IPS-18a (cell line): ENCODE results near the gene SGTA.
"Not testable (repeated sequence)": the region's sequence is repeated elsewhere in the genome, so short reads cannot be mapped to it uniquely, and the experiment has no call there.

Experiments
- H3K27ac ChIP-seq: one replicate; pipeline ENCODE4 v1.5.1; 2013; ENCODE audit warnings: low read length
- H3K27me3 ChIP-seq: one replicate; pipeline ENCODE4 v1.6.1; 2013; ENCODE audit warnings: mild to moderate bottlenecking, low read length; ENCODE audit not compliant: control insufficient read depth, insufficient read depth
- H3K36me3 ChIP-seq: one replicate; pipeline ENCODE4 v1.6.1; 2013; ENCODE audit warnings: low read depth, low read length; ENCODE audit not compliant: control insufficient read depth
- H3K4me1 ChIP-seq: one replicate; pipeline ENCODE4 v1.6.1; 2013; ENCODE audit warnings: low read depth, low read length; ENCODE audit not compliant: control insufficient read depth
- H3K4me3 ChIP-seq: one replicate; pipeline ENCODE4 v1.5.1; 2013; ENCODE audit warnings: low read length
- H3K9ac ChIP-seq: one replicate; pipeline ENCODE4 v1.6.1; 2013; ENCODE audit warnings: mild to moderate bottlenecking, low read length, moderate library complexity
- H3K9me3 ChIP-seq: one replicate; pipeline ENCODE4 v1.6.1; 2013; ENCODE audit warnings: low read depth, low read length; ENCODE audit not compliant: control insufficient read depth

Gene SGTA

DNA sequence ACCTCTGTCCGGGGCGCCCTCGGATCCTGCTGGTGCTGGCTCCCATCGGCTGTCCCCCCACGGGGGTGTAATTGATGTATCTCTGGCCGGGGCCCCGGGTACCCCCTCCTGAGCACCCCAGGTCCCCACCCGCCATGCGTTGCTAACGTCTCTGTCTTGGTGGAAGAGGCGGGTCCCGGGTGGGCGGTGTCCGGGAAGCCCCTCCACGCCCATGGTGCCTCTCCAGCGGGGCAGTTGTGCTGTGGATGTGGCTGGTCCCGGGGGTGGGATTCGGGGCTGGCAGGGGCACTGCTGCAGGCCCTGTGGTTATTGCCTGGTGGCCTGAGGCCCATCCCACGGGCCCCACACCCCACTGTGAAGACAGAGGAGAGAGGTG is 66.8 kb downstream of the SGTA start:
- Histone ChIP-seq H3K9ac (no peak overlapping the region), H3K4me3 (no peak overlapping the region), H3K27me3 (no peaks in the 10 kb centered on the region), H3K9me3 (no peaks in the 10 kb centered on the region), H3K4me1 (peaks cover 6% of the 10 kb centered on the region), H3K36me3 (no peaks in the 10 kb centered on the region), H3K27ac (no peak overlapping the region)

- Histone ChIP-seq H3K9ac (no peak overlapping the region), H3K4me1 (peaks cover 6% of the 10 kb centered on the region), H3K9me3 (no peaks in the 10 kb centered on the region)
Observed at GRCh38 chr19:2715470-2716274, 67.4 kb downstream of the SGTA start.

DNA sequence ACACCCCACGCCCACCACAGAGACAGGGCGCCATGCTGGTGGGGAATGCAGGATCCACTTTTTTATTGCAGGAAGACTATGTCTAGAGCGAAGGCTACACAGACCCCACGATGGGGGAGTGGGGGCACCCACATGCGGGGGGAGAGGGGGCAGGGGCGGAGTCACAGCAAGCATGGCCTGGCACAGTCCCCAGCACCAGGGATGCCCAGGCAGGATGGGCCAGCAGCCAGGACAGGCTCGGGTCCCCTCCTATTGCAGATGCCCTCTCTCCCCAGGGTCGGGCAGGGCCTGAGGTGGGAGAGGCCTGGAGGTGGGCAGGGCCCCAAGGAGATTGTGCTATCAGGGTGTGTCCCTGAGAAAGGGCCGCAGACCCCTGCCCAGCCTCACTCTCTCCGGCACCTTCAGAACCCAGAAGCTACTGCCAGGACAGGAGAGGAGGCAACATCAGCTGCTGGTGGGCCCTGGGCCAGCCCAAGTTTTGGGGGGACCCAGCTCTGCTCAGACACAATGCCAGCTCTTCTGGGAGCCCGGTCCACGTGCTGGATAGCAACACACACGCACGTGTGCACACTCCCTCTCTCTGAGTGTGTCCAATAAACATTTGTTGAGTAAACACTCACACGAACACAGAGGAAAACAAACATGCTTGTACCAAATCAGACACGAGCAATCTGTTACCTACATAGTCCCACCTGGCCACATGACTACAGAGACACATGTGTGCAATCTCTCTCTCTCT is 68.4 kb downstream of the SGTA start:
- no peaks in the 10 kb centered on the region for H3K36me3 ChIP-seq
- H3K4me1 ChIP-seq: peaks cover 2% of the 10 kb centered on the region
- no peak overlapping the region for H3K4me3 ChIP-seq
- H3K9me3 ChIP-seq: no peaks in the 10 kb centered on the region
- no peak overlapping the region for H3K9ac ChIP-seq
- no peak overlapping the region for H3K27ac ChIP-seq
- H3K27me3 ChIP-seq: no peaks in the 10 kb centered on the region

More at GRCh38 chr19:2715470-2716274, 67.4 kb downstream of the SGTA start:
- Histone ChIP-seq H3K27ac (no peak overlapping the region), H3K27me3 (no peaks in the 10 kb centered on the region), H3K4me3 (no peak overlapping the region), H3K36me3 (no peaks in the 10 kb centered on the region)

DNA sequence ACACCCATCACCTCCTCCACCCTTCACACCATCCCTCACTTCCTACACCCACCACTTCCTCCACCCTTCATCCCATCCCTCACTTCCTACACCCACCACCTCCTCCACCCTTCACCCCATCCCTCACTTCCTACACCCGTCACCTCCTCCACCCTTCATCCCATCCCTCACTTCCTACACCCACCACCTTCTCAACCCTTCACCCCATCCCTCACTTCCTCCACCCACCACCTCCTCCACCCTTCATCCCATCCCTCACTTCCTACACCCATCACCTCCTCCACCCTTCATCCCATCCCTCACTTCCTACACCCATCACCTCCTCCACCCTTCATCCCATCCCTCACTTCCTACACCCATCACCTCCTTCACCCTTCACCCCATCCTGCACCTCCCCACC is 69.0 kb downstream of the SGTA start:
- H3K27ac ChIP-seq, H3K9me3 ChIP-seq, H3K9ac ChIP-seq, H3K36me3 ChIP-seq, H3K4me3 ChIP-seq, H3K4me1 ChIP-seq, H3K27me3 ChIP-seq: not testable (repeated sequence)

DNA sequence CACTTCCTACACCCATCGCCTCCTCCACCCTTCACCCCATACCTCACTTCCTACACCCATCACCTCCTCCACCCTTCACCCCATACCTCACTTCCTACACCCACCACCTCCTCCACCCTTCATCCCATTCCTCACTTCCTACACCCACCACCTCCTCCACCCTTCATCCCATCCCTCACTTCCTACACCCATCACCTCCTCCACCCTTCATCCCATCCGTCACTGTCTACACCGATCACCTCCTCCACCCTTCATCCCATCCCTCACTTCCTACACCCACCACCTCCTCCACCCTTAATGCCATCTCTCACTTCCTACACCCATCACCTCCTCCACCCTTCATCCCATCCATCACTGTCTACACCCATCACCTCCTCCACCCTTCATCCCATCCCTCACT is 69.9 kb downstream of the SGTA start:
- H3K4me1 ChIP-seq, H3K36me3 ChIP-seq, H3K9me3 ChIP-seq, H3K9ac ChIP-seq, H3K27me3 ChIP-seq, H3K4me3 ChIP-seq, H3K27ac ChIP-seq: not testable (repeated sequence)

- Histone ChIP-seq H3K36me3 (no peaks in the 10 kb centered on the region), H3K27me3 (no peaks in the 10 kb centered on the region), H3K9me3 (no peaks in the 10 kb centered on the region), H3K4me1 (no peaks in the 10 kb centered on the region), H3K9ac (no peak overlapping the region), H3K4me3 (no peak overlapping the region), H3K27ac (no peak overlapping the region)
Observed at GRCh38 chr19:2711875-2712205, 71.2 kb downstream of the SGTA start.

- Histone ChIP-seq H3K27ac (no peak overlapping the region), H3K9ac (no peak overlapping the region), H3K9me3 (no peaks in the 10 kb centered on the region), H3K36me3 (no peaks in the 10 kb centered on the region), H3K27me3 (no peaks in the 10 kb centered on the region), H3K4me1 (no peaks in the 10 kb centered on the region), H3K4me3 (no peak overlapping the region)
Observed at GRCh38 chr19:2711172-2711874, 71.8 kb downstream of the SGTA start.

DNA sequence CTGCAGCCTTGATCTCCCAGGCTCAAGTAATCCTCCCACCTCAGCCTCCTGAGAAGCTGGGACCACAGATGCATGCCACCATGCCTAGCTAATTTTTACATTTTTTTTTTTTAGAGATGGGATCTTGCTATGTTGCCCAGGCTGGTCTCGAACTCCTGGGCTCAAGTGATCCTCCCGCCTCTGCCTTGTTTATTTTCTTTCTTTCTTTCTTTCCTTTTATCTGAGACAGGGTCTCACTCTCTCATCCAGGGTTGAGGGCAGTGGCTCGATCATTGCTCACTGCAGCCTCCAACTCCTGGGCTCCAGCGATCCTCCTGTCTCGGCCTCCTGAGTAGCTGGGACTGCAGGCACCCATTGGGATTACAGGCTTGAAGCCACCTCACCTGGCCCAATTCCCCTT is 76.8 kb downstream of the SGTA start:
- no peak overlapping the region for H3K4me3 ChIP-seq
- H3K36me3 ChIP-seq: no peaks in the 10 kb centered on the region
- H3K9ac ChIP-seq: no peak overlapping the region
- H3K27ac ChIP-seq: no peak overlapping the region
- H3K4me1 ChIP-seq: no peaks in the 10 kb centered on the region
- no peaks in the 10 kb centered on the region for H3K9me3 ChIP-seq
- peaks cover 9% of the 10 kb centered on the region for H3K27me3 ChIP-seq
